GM19351 (cell line): Measurements from ENCODE around the gene ZBED4.

ENCODE experiments used
- ATAC-seq: cut with Tn5 transposase; IDR thresholded peaks from one replicate; pipeline ENCODE4 v1.9.1; 2021; ENCODE audit warnings: mild to moderate bottlenecking, moderate library complexity; ENCODE audit not compliant: unreplicated experiment

The ZBED4 gene

DNA sequence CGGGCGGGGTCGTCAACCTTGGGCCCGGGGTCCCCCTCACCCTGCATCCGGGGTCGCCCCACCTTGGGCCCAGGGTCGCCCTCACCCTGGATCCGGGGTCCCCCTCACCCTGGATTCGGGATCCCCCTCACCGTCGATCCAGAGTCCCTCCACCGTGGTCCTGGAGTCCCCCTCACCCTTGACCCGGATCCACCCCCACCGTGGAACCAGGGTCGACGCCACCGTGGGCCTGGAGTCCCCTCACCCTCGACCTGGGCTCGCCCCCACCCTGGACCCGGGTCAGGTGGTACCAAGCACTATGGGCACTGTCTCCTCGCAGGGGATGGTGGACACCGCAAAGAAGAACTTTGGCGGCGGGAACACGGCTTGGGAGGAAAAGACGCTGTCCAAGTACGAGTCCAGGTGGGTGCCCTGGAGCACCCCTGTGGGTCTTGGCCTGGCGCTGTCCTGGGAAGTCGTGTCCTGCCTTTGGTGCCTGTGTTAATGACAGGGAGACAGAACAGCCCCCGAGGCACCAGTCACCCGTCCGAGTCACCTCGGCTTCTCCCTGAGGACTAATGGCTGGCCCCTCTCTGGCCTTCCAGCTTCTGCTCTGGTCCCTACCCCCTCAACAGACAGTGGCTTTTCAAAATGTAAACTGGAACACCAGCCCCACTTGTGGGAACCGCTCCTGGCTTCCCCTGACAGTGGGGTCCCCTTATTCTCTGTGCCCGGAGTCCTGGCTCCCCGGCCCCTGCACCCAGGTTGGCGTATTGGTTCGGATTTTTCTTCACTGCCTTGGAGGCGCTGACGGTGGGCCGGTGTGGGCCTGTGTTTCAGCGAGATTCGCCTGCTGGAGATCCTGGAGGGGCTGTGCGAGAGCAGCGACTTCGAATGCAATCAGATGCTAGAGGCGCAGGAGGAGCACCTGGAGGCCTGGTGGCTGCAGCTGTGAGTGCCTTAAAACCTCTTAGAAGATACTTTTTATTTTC lies 65.6 kb downstream of the ZBED4 start:
- no peak for ATAC-seq

DNA sequence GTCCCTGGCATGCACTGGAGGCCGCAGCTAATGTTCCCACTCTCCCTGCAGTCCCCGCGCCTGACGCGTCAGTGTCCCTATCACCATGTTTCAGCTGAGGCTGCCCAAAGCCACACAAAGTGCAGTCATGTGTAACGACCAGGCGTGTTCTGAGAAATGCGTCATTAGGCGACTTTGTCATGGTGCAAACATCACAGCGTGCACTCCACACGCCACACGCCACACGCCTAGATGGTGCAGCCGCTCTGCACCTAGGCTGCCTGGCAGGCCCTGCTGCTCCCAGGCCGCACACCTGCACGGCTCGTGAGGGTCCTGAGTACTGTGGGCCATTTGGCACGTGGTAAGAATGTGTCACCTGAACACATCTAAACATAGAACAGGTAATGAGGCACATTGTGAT lies 67.2 kb downstream of the ZBED4 start:
- no peak for ATAC-seq

DNA sequence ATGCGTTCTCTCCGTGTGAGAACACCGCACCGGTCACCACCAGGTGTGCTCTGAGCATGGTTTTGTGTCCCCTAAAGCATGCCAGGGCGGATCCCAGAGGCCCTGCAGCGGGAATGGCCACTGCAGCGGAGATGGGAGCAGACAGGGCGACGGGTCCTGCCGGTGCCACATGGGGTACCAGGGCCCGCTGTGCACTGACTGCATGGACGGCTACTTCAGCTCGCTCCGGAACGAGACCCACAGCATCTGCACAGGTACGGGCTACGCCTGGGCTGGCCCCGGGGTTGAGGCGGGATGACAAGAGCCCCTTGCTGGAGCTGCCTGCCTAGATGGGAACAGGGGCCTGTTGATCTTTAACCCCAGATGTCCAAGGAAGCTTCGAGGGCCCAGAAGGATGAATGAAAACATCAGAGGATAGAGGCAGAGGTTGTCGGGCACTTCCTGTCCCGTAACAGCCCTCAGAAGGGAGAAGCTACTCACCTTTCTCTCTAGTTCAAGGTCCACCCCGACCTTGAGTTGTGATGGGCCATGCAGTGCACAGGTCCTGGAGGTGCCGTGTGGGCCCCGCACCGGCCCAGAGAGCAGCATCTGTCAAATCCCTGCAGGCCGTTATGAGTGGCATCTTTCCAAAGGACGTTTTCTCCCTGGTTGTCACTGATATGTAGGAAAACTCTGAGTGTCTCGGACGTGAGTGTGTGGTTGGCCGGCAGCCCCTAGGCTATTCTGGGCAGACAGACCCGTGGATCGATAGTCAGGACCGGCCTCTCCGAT lies 68.0 kb downstream of the ZBED4 start:
- no peak for ATAC-seq

DNA sequence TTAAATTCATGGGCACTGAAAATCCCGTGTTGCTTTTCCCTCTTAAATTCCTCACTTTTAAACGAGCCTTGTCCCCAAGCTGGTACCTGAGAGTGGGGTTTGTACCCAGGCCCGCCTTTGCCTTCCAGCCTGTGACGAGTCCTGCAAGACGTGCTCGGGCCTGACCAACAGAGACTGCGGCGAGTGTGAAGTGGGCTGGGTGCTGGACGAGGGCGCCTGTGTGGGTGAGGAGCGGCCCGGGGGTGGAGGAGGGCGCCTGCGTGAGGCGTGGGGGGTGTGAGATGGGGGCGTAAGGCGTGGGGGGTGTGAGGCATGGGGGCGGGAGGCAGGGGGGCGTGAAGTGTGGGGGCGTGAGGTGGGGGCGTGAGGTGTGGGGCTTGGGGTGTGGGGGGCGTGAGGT lies 68.8 kb downstream of the ZBED4 start:
- ATAC-seq = no peak

DNA sequence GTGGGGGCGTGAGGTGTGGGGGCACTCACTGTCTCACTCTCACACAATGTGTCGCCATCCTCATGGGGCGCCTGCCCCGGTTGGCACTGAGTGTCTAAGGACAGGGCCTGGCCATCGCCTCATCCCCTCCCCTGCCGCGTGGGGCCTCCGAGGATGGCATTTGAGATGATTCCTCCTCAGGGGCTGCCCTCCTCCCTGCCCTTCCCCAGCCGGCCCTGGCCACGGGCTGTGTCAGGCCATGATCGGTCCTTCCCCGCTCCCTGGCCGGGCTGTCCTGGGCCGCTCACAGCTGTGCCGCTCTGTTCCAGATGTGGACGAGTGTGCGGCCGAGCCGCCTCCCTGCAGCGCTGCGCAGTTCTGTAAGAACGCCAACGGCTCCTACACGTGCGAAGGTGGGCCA lies 69.3 kb downstream of the ZBED4 start:
- no peak for ATAC-seq

DNA sequence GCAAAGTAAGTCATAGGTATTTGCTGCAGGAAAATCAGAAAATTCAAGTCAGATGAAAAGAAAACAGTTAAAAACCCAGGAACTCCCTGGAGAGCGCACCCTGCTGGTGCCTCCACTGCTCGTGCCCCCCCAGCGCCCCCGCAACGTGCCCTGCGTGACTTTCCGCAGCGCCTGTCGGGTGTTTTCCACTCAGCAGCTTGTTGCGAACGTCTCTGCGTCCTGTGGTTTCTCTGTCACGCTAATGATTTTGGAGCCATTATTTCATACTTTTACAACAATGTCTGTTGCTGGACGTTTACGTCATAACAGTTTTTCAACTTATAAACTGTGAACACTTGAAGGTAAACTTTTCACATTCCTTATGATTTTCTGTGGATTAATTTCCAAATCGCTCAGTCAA lies 69.8 kb downstream of the ZBED4 start:
- ATAC-seq = no peak

DNA sequence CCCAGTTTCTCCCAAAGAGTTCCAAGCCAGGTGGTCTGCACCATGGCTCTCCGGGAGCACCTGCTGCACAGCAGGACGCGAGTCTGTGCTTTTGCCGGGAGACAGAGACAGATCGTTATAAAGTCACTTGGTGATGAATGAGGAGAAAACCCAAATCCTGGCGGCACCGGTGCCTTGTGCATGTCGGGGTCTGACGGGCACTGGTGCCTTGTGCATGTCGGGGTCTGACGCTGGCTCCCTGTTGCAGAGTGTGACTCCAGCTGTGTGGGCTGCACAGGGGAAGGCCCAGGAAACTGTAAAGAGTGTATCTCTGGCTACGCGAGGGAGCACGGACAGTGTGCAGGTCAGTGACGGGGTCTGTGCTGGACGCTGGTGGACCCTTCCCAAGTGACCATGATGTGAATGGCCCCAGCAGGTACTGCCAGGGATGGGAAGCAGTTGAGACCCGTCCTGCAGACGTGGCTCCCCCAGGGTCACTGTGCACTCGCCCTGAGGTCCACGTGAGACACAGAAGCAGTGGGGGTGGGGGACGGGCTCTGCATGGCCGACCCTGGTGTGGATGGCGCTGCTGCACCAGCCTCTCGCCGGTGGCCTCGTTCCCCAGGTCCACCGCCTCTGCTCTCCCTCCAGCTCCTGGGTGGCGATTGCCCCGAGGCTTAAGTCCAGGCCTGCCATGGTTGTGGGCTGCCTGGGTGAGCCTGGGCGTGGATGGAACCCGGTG lies 70.6 kb downstream of the ZBED4 start:
- ATAC-seq = no peak

DNA sequence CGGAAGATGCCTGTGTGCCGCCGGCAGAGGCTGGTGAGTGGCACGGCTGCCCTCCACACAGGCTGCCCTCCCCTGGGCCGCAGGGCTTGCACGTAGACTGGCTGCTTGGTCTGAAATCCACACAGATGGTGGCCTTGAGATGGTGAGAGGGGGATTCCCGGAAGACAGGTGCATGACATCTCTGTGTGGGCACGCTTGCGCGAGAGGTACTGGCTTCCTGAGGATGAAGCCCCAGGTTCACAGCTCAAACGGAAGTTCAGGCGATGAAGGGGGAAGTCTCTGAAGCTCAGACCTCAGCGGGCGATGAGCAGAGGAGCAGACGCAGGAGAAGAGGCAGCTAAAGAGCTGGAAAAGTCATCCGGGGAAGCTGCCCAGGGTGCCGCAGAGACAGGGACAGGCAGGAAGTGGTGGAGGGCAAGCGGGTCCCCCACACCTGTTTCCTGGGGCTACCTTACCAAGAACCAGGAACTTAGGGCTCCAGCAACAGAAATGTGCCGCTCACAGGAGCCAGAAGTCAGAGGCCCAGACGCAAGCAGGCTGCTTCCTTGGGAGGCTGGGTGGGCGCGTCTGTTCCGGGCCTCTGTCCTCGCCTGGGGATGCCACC lies 72.0 kb downstream of the ZBED4 start:
- ATAC-seq = no peak

DNA sequence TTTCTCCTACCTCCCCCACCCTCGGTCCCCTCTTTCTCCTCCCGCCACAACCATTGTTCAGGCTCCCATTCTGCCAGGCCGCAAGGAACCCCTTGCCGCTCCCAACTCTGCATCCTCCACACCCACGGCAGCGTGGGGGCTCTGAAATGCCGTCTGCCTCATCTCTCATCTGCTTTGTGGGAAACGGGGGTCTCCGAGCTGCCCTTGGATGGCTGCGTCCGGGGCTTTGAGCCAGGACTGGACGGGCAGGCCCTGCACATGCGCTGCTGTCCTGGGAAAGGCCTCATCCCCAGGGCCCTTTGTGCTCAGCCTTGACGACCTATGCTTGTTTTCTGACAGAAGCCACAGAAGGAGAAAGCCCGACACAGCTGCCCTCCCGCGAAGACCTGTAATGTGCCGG lies 73.3 kb downstream of the ZBED4 start:
- no peak for ATAC-seq

DNA sequence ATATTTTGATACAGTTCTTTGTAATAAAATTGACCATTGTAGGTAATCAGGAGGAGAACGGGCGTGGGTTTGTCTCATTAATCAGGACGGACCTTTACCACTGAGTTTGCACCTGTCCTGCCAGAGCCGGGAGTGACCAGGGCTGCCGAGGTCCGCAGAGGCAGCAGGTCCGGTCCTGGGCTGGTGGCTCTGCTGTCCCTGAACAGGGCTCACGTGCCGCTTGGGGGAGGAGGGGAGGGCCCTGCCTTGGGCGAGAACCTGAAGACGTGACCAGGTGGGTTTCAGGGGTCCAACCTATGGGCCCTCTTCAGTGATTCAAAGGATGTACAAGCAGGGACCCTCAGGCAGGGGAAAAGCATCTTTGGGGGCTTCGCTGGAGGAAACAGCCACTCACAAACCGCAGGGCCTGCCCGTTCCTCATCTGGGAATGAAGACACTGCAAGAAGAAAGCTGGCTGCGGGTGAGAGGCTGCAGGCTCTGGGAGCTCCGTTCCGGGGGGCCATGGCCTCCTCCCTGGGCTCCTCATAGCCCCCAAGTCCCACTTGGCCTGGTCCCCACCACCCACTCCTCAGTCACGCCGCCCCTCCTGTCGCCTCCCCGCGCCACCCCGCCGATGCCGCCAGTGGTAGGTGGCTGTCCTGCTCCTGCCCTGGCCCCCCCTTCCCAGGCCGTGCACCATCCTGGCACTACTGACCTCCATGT lies 74.0 kb downstream of the ZBED4 start:
- no peak for ATAC-seq

DNA sequence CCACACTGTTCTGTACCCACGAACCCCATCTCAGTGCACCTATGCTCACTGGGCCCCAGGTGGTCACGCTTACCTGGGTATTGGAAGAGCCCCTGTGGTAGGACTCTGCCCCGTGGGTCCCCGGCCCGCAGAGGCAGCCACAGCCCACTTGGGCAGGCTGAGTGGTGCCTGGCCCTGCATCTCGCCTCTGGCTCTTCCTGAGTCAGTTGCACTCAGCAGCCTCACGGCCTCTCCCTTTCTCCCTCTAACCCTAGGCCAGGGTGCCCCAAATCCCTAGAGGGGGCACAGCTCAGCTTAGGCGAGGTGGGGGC lies 74.5 kb downstream of the ZBED4 start:
- no peak for ATAC-seq

DNA sequence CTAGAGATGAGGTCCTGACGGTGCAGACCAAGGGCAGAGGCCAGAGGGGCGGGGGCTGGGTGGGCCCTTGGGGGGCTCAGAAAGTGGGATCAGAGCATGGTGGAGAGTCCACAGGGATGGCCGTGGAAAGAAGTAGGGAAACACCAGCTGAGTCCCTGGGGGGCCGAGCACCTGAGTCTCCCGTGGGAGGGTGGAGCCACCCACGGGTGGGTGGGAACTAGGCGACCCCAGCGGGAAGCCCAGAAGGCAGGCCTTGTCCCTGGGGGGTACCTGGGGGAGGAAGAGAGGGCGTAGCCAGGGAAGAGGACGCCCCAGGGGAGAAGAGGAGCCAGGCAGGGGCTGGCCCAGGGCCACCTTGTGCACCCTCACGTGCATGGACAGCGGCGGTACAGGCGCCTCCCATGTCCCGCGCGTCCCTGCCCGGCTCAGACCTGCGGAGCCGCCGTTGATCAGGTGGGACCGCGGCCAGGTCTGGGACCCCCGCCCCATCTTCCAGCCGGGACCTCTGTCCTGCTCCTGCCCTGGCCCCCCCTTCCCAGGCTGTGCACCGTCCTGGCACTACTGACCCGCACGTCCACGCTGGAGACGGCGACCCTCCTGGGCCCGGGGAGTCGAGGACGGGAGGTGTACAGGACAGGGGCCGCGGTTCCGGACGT lies 75.0 kb downstream of the ZBED4 start:
- no peak for ATAC-seq

DNA sequence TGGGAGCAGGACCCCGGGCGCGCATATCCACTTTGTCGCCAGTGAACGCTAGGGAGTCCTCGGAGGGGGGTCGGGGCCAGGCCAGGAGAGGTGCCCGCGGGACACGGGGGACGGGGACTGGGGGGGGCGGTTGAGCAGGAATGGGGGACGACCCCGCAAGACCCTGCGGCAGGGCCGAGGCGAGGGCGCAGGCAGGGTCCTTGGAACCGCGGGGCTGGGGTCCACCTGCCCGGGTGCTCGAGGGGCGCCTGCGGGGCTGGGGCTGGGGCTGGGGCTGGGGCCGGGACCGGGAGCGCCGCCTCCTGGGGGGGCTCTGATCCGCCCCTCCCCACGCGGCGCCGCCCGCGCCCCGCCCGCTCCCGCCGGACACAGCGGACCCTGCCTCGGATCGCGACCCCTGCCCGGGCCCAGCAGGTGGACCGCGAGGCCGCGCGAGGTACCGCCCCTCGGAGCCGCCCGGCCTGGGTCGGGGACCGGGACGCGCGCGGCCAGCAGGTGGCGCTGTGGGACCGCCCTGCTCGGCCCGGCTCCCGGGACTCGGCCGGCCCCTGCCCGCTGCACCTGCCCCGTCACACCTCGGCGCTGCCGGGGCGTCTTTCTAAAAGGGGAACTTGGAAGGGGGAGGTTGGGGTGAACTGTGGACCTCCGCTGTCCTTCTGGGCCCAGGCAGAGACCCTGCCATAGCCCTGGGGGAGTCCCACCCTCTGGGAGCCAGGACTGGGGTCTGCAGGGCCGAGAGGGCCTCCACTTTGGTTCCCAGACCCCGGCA lies 75.8 kb downstream of the ZBED4 start:
- ATAC-seq = peak; percentile 44

DNA sequence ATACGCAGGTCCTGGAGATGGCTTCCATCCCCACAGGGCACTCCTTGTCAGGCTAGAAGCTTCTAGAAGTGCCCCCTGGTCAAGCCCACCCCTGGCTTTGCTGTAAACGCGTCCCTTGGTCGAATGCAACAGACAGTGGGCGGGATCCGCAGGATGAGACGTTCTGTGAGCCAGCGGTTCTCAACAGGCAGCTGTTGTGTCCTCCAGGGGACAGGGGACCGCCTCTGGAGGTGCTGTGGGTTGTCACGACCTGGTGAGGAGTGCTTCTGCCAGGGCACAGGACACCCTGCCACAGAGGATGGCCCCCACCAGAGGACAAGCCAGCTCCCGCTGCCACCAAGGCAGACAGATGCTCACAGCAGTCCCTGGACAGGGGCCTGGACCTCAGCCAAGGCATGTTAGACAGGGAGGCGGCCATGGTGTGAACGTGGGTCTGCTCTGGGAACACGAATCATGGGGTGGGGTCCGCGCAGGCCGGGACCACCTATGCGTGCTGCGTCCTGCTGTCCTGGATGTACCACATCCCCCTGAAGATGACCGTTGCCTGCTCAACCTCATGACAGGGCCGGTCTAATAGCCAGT lies 76.4 kb downstream of the ZBED4 start:
- no peak for ATAC-seq

DNA sequence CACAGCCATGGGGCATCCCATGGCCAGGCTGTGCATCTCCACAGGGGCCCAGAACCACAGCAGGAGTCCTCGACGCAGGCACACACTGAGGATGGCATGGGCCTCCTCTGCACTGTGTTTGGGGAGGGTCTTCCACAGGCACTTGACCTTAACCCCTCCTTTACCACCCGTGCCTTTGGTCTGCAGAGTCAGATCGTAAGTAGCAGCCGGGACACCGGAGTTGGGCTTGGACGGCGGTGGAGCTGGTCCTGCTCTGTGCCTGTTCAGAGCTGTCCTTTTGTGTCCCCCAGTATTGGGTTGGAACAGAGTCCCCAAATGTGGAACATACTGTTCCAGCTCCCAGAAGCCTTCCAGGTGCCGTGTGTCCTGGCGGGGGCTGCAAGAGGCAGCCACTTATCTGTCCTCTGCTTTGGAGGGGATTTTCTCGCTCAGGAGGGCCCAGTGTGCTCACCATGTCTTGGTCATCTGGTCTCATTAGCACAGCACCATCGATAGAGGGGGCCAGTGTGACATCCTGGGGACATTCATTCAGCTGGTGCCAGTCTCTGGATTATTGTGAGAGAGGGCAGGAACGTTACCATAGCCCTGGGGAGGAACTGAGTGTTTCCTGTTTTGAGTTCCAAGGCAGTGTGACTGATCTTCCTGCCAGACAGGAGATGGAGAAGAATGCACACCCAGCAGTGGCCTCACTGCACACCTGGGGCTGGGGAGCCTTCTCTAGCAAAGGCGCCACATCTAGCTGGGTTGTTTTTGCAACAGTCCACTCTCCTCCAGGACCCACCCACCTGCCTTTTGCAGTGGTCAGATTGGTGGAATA lies 77.2 kb downstream of the ZBED4 start:
- ATAC-seq = no peak

DNA sequence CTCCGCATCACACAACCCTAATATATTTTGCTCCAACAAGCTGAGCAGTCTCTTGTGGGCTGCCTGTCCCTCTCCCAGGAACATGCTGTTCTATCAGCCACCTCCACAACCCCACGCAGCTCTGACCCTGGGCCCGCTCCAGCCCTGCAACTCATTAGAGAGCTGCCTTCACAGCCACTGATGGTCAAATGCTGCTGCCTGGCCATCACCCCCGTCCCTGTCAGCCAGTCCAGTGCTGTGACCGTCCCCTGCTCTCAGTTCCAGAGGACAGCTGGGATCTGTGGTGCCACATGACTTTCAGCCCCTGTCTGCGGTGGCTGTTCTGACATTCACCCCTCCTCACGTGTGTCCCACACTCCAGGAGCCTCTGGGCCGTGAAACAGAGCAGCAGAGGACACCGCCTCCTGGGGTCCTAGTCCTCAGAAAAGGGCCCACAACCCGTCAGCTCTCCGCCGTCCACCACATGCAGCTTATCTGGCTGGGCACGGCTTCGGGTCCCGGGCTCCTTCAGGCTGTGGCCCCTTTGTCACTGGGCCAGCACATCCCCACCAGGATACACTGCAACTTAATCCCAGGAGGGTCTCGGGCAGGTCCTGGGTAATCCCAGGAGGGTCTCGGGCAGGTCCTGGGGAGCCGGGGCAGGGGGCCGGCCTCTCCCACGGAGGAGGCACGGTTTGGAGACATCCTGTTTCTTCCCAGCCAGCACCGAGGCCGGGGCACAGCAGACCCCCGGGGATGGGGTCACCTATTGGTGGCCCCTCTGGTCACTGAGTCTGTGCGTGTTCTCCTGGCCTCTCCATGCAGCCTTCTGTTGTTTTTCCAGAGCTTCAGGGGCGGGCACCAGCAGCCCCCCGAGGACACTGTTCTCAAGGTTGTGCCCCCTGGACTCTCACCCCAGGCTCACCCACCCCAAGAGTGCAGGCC lies 79.9 kb downstream of the ZBED4 start:
- ATAC-seq = no peak
